Measurements from ENCODE around the gene KCND2.

DNA sequence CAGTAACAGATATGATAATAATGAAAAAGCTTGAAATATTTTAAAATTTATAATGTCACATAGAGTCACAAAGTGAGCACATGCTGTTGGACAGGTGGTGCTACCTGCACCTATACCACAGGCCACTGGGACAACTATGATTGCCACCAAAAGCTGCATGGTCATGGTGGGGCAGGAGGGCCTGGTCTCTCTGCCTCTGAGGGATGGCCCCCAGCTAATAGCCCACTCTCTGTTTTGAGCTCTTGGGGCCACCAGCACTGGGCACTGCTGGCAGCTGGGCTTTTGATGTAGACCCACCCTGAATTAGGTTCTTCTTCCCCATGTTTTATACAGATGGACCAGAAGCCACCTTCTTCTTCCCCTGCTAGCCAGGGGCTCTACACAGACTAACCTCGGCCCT lies 265.4 kb downstream of the KCND2 start:
- no peak for TF ChIP-seq CEBPB (IDR thresholded peaks at IDR 0.05; ENCODE audit: low read depth, low read length)
- TF ChIP-seq, protein P1, sequence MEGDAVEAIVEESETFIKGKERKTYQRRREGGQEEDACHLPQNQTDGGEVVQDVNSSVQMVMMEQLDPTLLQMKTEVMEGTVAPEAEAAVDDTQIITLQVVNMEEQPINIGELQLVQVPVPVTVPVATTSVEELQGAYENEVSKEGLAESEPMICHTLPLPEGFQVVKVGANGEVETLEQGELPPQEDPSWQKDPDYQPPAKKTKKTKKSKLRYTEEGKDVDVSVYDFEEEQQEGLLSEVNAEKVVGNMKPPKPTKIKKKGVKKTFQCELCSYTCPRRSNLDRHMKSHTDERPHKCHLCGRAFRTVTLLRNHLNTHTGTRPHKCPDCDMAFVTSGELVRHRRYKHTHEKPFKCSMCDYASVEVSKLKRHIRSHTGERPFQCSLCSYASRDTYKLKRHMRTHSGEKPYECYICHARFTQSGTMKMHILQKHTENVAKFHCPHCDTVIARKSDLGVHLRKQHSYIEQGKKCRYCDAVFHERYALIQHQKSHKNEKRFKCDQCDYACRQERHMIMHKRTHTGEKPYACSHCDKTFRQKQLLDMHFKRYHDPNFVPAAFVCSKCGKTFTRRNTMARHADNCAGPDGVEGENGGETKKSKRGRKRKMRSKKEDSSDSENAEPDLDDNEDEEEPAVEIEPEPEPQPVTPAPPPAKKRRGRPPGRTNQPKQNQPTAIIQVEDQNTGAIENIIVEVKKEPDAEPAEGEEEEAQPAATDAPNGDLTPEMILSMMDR (IDR thresholded peaks at IDR 0.05; ENCODE audit: control extremely low read depth in 1 of 3, insufficient read depth in 1 of 3, low read depth in 1 of 3, low read length in 3 of 3) = no peak
- no peak for TF ChIP-seq CREB1 (IDR thresholded peaks at IDR 0.05)
- TF ChIP-seq SAP30 (IDR thresholded peaks at IDR 0.05; ENCODE audit: insufficient read depth, insufficient replicate concordance, low read length) = no peak
- no peak for TF ChIP-seq POLR2A (IDR thresholded peaks at IDR 0.05; ENCODE audit: control extremely low read depth in 1 of 2, low read depth in 2 of 2, low read length in 2 of 2)
- TF ChIP-seq, protein P2, sequence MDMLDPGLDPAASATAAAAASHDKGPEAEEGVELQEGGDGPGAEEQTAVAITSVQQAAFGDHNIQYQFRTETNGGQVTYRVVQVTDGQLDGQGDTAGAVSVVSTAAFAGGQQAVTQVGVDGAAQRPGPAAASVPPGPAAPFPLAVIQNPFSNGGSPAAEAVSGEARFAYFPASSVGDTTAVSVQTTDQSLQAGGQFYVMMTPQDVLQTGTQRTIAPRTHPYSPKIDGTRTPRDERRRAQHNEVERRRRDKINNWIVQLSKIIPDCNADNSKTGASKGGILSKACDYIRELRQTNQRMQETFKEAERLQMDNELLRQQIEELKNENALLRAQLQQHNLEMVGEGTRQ (IDR thresholded peaks at IDR 0.05; ENCODE audit: low read length) = no peak
- no peak for TF ChIP-seq YY1 (IDR thresholded peaks at IDR 0.05; ENCODE audit: low read depth, low read length)
- TF ChIP-seq PHF8 (conservative IDR thresholded peaks at IDR 0.05; ENCODE audit: low read depth, low read length) = no peak
- TF ChIP-seq RFX5 (IDR thresholded peaks at IDR 0.05; ENCODE audit: borderline replicate concordance, low read depth, low read length) = no peak
- TF ChIP-seq NRF1 (IDR thresholded peaks at IDR 0.05; ENCODE audit: low read depth, low read length) = no peak
- no peak for TF ChIP-seq ZNF274 (IDR thresholded peaks at IDR 0.05; ENCODE audit: borderline replicate concordance, extremely low read depth, low read length)
- no peak for TF ChIP-seq POLR2AphosphoS5 (IDR thresholded peaks at IDR 0.05; ENCODE audit: low read depth, low read length)
- TF ChIP-seq SP1 (IDR thresholded peaks at IDR 0.05; ENCODE audit: low read depth, low read length) = no peak
